A549 (cell line): Measurements from ENCODE around the gene IL21R. TPM values are rescaled to one million over a fixed set of nuclear protein-coding genes. Genes with fewer than 3 reads are reported as not detected.

Experiments used
- ATAC-seq, 2 experiments: fragments of 200-7000 bp in 1 of 2; fragments of >200 bp in 1 of 2; cut with Nextera tagmentation in 1 of 2; cut with Tn5 transposase in 1 of 2; 3 replicates each; pipeline versions ENCODE4 v1.8.0 to v1.9.1; 2018 to 2020; ENCODE audit warnings: mild to moderate bottlenecking in 1 of 2, moderate library complexity in 1 of 2
- CTCF ChIA-PET: fragments of 300-600 bp; sonication (Branson Sonifier 250); formaldehyde crosslinking; extraction: SDS; loops from one replicate; lab custom pipeline; 2021; ENCODE audit warnings: antibody characterized with exemption, inconsistent platforms; lab: Yijun Ruan, JAX
- POLR2A ChIA-PET: fragments of 350-600 bp; formaldehyde crosslinking; extraction: SDS; loops from one replicate; lab custom pipeline; 2021; ENCODE audit warnings: antibody characterized with exemption, inconsistent platforms; lab: Yijun Ruan, JAX
- DNase-seq, 2 experiments: peaks; one replicate each; pipeline versions ENCODE4 v3.0.0 to v3.0.0-alpha.2; 2011 to 2016; ENCODE audit warnings: low read depth in 1 of 2, low spot score in 1 of 2
- FAIRE-seq: peaks from 2 replicates; lab custom pipeline; 2011; peaks lifted over from hg19 to GRCh38; lab: Jason Lieb, UNC
- H3K27ac ChIP-seq, 2 experiments: fragments of >200 bp; sonication (Bioruptor Twin); formaldehyde crosslinking; 3 replicates each; pipeline ENCODE4 v1.5.1; 2016 to 2017
- H3K4me1 ChIP-seq: fragments of >200 bp; sonication (Bioruptor Twin); formaldehyde crosslinking; 3 replicates; pipeline ENCODE4 v1.6.1; 2016
- H3K4me2 ChIP-seq: fragments of >200 bp; sonication (Bioruptor Twin); formaldehyde crosslinking; 3 replicates; pipeline ENCODE4 v1.6.1; 2016
- H3K4me3 ChIP-seq: fragments of >200 bp; sonication (Bioruptor Twin); formaldehyde crosslinking; 3 replicates; pipeline ENCODE4 v1.5.1; 2016
- H3K9me3 ChIP-seq: fragments of >200 bp; sonication (Bioruptor Twin); formaldehyde crosslinking; 3 replicates; pipeline ENCODE4 v1.6.1; 2016
- ATOH8 ChIP-seq: fragments of 250-450 bp; sonication (Bioruptor Pico); IDR thresholded peaks from 2 replicates; pipeline ENCODE4 v1.5.0; 2020; ENCODE audit warnings: low read depth, mild to moderate bottlenecking, moderate library complexity
- CBX2 ChIP-seq: fragments of 200-600 bp; sonication (generic); IDR thresholded peaks from 2 replicates; pipeline ENCODE4 v1.6.1; 2016; ENCODE audit warnings: low read depth, mild to moderate bottlenecking, borderline replicate concordance
- CEBPB ChIP-seq, 2 experiments: fragments of >200 bp in 1 of 2; sonication (Bioruptor Twin) in 1 of 2; formaldehyde crosslinking in 1 of 2; IDR thresholded peaks; 2 replicates each; pipeline ENCODE4 v1.6.1; 2012 to 2016
- EHF ChIP-seq: fragments of 250-450 bp; sonication (Bioruptor Pico); IDR thresholded peaks from 2 replicates; pipeline ENCODE4 v1.5.0; 2020; ENCODE audit warnings: mild to moderate bottlenecking
- EHMT2 ChIP-seq: fragments of 200-600 bp; sonication (generic); IDR thresholded peaks from 2 replicates; pipeline ENCODE4 v1.6.1; 2016; ENCODE audit warnings: antibody characterized with exemption, low read depth, mild to moderate bottlenecking, moderate library complexity
- EP300 ChIP-seq, 2 experiments: fragments of >200 bp; sonication (Bioruptor Twin); formaldehyde crosslinking; IDR thresholded peaks; 2 replicates in 1 of 2; 3 replicates in 1 of 2; pipeline ENCODE4 v1.6.1; 2016 to 2017
- ESRRA ChIP-seq: fragments of 150-350 bp; IDR thresholded peaks from 2 replicates; pipeline ENCODE4 v1.6.1; 2014; ENCODE audit warnings: mild to moderate bottlenecking, low read length, borderline replicate concordance
- GATA3 ChIP-seq: IDR thresholded peaks from 2 replicates; pipeline ENCODE4 v1.6.1; 2012; ENCODE audit warnings: borderline replicate concordance
- HDAC2 ChIP-seq: fragments of 200-600 bp; sonication (generic); IDR thresholded peaks from 2 replicates; pipeline ENCODE4 v1.6.1; 2016
- HES2 ChIP-seq: fragments of >200 bp; sonication (Bioruptor Twin); formaldehyde crosslinking; IDR thresholded peaks from 2 replicates; pipeline ENCODE4 v1.6.1; 2016
- HEYL ChIP-seq: fragments of 250-450 bp; sonication (Bioruptor Pico); IDR thresholded peaks from 2 replicates; pipeline ENCODE4 v1.8.0; 2021; ENCODE audit warnings: mild to moderate bottlenecking, moderate library complexity
- HMGXB4 ChIP-seq: fragments of 250-450 bp; sonication (Bioruptor Pico); IDR thresholded peaks from 2 replicates; pipeline ENCODE4 v1.5.0; 2021; ENCODE audit warnings: mild to moderate bottlenecking, moderate library complexity, borderline replicate concordance
- KDM1A ChIP-seq: fragments of 200-600 bp; sonication (generic); IDR thresholded peaks from 2 replicates; pipeline ENCODE4 v1.6.1; 2016; ENCODE audit warnings: low read depth, mild to moderate bottlenecking
- KDM5A ChIP-seq: fragments of 200-600 bp; sonication (generic); IDR thresholded peaks from 2 replicates; pipeline ENCODE4 v1.6.1; 2016; ENCODE audit warnings: antibody characterized with exemption, mild to moderate bottlenecking
- MAX ChIP-seq: IDR thresholded peaks from 2 replicates; pipeline ENCODE4 v1.6.1; 2012
- MYC ChIP-seq: IDR thresholded peaks from 2 replicates; pipeline ENCODE4 v1.6.1; 2012; ENCODE audit warnings: mild to moderate bottlenecking, inconsistent platforms, low read length, improper control_type of control experiment, borderline replicate concordance
- NPAS2 ChIP-seq: fragments of 250-450 bp; sonication (Bioruptor Pico); IDR thresholded peaks from 2 replicates; pipeline ENCODE4 v1.8.0; 2022; ENCODE audit warnings: mild to moderate bottlenecking, moderate library complexity, borderline replicate concordance
- NR3C1 ChIP-seq: fragments of >200 bp; sonication (Bioruptor Twin); formaldehyde crosslinking; IDR thresholded peaks from 3 replicates; pipeline ENCODE4 v1.6.1; 2017
- PHF8 ChIP-seq: fragments of 200-600 bp; sonication (generic); IDR thresholded peaks from 2 replicates; pipeline ENCODE4 v1.6.1; 2016; ENCODE audit warnings: low read depth, mild to moderate bottlenecking, antibody characterized with exemption, moderate library complexity, borderline replicate concordance
- RARB ChIP-seq: fragments of 250-450 bp; sonication (Bioruptor Pico); IDR thresholded peaks from 2 replicates; pipeline ENCODE4 v1.8.0; 2021; ENCODE audit warnings: mild to moderate bottlenecking, moderate library complexity
- RNF2 ChIP-seq: fragments of 200-600 bp; sonication (generic); IDR thresholded peaks from 2 replicates; pipeline ENCODE4 v1.6.1; 2016; ENCODE audit warnings: low read depth, mild to moderate bottlenecking, antibody characterized with exemption, moderate library complexity, borderline replicate concordance
- TFCP2L1 ChIP-seq: fragments of 250-450 bp; sonication (Bioruptor Pico); IDR thresholded peaks from 2 replicates; pipeline ENCODE4 v1.5.0; 2021; ENCODE audit warnings: mild to moderate bottlenecking
- TP53 ChIP-seq: fragments of 250-450 bp; sonication (Bioruptor Pico); IDR thresholded peaks from 2 replicates; pipeline ENCODE4 v1.5.0; 2021; ENCODE audit warnings: mild to moderate bottlenecking, moderate library complexity
- ZFP36 ChIP-seq: fragments of 450-650 bp; IDR thresholded peaks from 2 replicates; pipeline ENCODE4 v1.6.1; 2014; ENCODE audit warnings: borderline replicate concordance; ENCODE audit not compliant: partially characterized antibody
- ZNF302 ChIP-seq: fragments of 250-450 bp; sonication (Bioruptor Pico); IDR thresholded peaks from 2 replicates; pipeline ENCODE4 v1.9.0; 2021; ENCODE audit warnings: inconsistent platforms, mild to moderate bottlenecking, moderate library complexity
- ZSCAN20 ChIP-seq: fragments of 250-450 bp; sonication (Bioruptor Pico); IDR thresholded peaks from 2 replicates; pipeline ENCODE4 v1.8.0; 2022; ENCODE audit warnings: mild to moderate bottlenecking, moderate library complexity
- WGBS: methylation state at CpG from one replicate; pipeline ENCODE4 v1.1.6; 2017; ENCODE audit errors: missing lambda C conversion rate; 5-methylcytosine and 5-hydroxymethylcytosine counted together
- polyA plus RNA-seq, 4 experiments: library from polyadenylated mRNA; depleted of rRNA in 3 of 4; stranded (reverse); fragments of >200 nt; fragmentation: RNase III in 1 of 4; extraction: RNeasy Plus Mini Kit Qiagen cat#74134 plus additional on column Dnase treatment in 1 of 4; gene quantifications; 2 replicates in 3 of 4; 3 replicates in 1 of 4; pipeline ENCODE4 v1.2.3, GENCODE V29; 2011 to 2017

Gene IL21R
- polyA plus RNA-seq, 2 of the 4 experiments (the other 2 are of a cell fraction): 0.04 to 0.09 TPM

GRCh38 chr16:27404163-27404823 is 2.3 kb downstream of the IL21R start:
- ChIA-PET POLR2A (no interaction called here), CTCF (interaction anchor here (0.5 to 1.0 kb wide), 2 partner anchors 25 to 29 kb away, joined by 3 read pairs; no protein-coding TSS in a partner anchor)
- H3K4me2 ChIP-seq: no peak overlapping the region

GRCh38 chr16:27405546-27406451 is 3.8 kb downstream of the IL21R start:
- ATAC-seq (no peak; a peak in 1 of 6 replicates), FAIRE-seq (no peak), DNase-seq (no peak)
- H3K27ac ChIP-seq: no peak overlapping the region
- ChIA-PET POLR2A (no interaction called here), CTCF (interaction anchor here (2.5 kb wide), 1 partner anchor 38 kb away, joined by 9 read pairs; no protein-coding TSS in a partner anchor)
- peaks cover 7% of the 10 kb centered on the region; the same call in 2 of the 3 replicates for H3K9me3 ChIP-seq
- H3K4me1 ChIP-seq: peaks cover 4% of the 10 kb centered on the region; the same call in 1 of the 3 replicates
- H3K4me3 ChIP-seq: no peak overlapping the region
- 47% methylated on average over 12 of the region's 19 CpGs for WGBS
- H3K4me2 ChIP-seq: no peak overlapping the region
- TF ChIP-seq CEBPB (IDR thresholded peaks at IDR 0.05): no peak
- no peak for TF ChIP-seq ZSCAN20 (CRISPR knock-in tag)
- TF ChIP-seq HMGXB4: no peak
- TF ChIP-seq HEYL (CRISPR knock-in tag): no peak
- no peak for TF ChIP-seq EHF (CRISPR knock-in tag)
- TF ChIP-seq CBX2: no peak
- TF ChIP-seq MAX: no peak
- no peak for TF ChIP-seq ZFP36
- TF ChIP-seq TFCP2L1 (CRISPR knock-in tag): no peak
- TF ChIP-seq, all 56 proteins: peak for 0

More at GRCh38 chr16:27404163-27404823, 2.3 kb downstream of the IL21R start:
- 69% methylated on average over 10 of the region's 10 CpGs for WGBS
- H3K4me3 ChIP-seq: no peak overlapping the region
- no peaks in the 10 kb centered on the region for H3K9me3 ChIP-seq
- no peak for DNase-seq
- H3K27ac ChIP-seq: no peak overlapping the region
- no peak for FAIRE-seq
- ATAC-seq: no peak
- peaks cover 4% of the 10 kb centered on the region; the same call in 1 of the 3 replicates for H3K4me1 ChIP-seq
- TF ChIP-seq PHF8 (no peak), MYC (no peak), ZFP36 (no peak), GATA3 (no peak), TP53 (no peak), RARB (CRISPR knock-in tag) (no peak), HES2 (no peak), NR3C1 (no peak), HDAC2 (no peak), NPAS2 (no peak), EP300 (IDR thresholded peaks at IDR 0.05) (no peak), KDM1A (no peak), HMGXB4 (no peak), ESRRA (no peak), CBX2 (no peak), EHMT2 (no peak), ATOH8 (CRISPR knock-in tag) (no peak), RNF2 (no peak), KDM5A (no peak), ZNF302 (CRISPR knock-in tag) (no peak)
- TF ChIP-seq, all 56 proteins: peak for 0
